GM19397 (cell line): Measurements from ENCODE around the gene RC3H2.
A peak's percentile ranks its signal among the peaks of the same experiment; 100 is the strongest.
"Not testable (repeated sequence)": the region's sequence is repeated elsewhere in the genome, so short reads cannot be mapped to it uniquely, and the experiment has no call there.

Experiments used
- ATAC-seq: cut with Tn5 transposase; IDR thresholded peaks from one replicate; pipeline ENCODE4 v1.9.1; 2021; ENCODE audit warnings: mild to moderate bottlenecking, moderate library complexity; ENCODE audit not compliant: unreplicated experiment

The RC3H2 gene

GRCh38 chr9:122929796-122930354 lies 24.7 kb upstream of the RC3H2 start:
- ATAC-seq, result no peak

- no peak for ATAC-seq
Observed at GRCh38 chr9:122923947-122924346, 18.8 kb upstream of the RC3H2 start.

DNA sequence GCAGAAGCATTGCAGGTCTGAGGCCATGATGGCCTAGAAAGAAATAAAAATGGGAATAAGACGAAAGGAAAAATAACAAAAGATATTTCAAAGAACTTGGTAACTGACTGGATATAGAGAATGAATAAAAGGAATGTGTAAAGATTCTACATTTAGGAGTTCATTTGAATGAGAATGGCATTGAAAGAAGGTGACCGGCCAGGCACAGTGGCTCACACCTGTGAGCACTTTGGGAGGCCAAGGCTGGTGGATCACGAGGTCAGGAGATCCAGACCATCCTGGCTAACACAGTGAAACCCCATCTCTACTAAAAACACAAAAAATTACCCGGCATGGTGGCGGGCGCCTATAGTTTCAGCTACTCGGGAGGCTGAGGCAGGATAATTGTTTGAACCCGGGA lies 17.6 kb upstream of the RC3H2 start:
- no peak for ATAC-seq

DNA sequence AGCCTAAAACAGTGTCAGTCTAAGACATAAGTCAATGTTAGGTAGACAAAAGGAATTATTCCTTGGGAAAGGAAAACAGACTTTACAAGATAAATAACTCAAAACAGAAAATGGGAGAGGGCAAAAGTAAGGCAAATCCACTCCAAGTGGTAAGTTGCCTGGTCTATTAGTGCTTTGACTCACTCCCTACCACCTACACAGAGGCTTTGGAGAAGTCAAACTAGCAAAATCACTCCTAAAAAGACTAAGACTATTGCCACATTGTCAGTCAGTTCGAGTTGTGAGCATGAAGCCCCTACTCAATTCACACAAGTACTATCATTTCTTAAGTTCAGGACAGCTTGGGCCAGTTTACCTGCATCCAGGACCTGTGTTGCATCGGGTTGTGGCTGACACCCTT lies 13.2 kb upstream of the RC3H2 start:
- no peak for ATAC-seq

DNA sequence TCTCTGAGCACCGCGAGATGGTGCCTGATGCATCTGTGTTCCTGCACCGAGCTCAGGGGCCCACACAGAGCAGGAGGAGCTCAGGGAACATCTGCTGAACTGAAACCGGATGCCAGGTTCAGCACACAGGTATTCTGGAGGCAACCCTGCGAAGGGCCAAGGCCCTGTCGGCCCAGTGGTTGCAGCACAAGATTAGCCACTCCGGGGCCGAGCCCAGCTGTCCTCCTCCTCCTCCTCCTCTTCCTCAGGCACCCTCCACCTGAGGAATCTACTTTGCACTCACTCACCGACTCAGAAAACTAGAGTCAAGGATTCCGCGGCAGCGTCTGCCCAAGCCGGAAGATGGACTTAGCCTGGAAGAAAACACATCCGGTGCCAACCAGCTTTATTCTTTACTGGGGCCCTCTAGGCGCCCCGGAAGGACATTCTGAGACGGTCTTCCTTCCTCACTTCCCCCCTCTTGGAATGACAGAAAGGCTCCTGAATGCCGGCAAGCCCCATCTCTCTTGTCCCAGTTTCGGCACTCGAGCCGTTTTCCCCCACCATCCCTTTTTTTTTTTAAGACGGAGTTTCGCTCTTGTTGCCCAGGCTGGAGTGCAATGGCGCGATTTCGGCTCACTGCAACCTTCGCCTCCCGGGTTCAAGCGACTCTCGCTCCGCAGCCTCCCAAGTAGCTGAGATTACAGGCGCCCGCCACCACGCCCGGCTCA lies 8.0 kb upstream of the RC3H2 start, which contains the start of gene ZBTB6:
ZBTB6 (minus strand) TSS at position 360 of the 710 bp plus-strand sequence. CDS start 1,251 bp downstream, outside the sequence.
- ATAC-seq, result peak; percentile 98

DNA sequence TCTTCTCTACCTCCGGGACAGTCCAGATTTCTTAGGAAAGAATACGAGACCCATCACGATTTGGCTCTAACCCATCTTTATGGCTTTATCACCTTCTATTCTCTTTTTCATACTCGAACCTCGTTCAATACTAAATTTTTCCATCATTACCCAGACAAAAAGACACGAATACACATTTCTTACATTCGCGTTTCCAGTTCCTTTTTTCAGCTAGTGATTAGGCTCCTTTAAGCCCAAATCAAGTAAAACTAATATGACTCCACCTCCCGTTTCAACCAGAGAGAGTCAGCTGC lies 7.5 kb upstream of the RC3H2 start:
- no peak for ATAC-seq

DNA sequence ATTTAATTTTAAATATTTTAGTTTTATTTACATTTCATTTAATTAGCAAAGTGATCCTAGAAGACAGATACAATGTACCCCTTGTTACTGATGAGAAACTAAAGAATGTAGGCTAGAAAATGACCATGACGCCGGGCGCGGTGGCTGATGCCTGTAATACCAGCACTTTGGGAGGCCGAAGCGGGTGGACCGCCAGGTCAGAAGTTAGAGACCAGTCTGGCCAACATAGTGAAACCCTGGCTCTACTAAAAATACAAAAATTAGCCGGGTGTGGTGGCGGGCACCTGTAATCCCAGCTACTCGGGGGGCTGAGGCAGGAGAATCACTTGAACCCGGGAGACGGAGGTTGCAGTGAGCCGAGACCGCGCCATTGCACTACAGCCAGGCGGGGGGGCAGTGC lies 963 bp upstream of the RC3H2 start:
- ATAC-seq, result not testable (repeated sequence)

DNA sequence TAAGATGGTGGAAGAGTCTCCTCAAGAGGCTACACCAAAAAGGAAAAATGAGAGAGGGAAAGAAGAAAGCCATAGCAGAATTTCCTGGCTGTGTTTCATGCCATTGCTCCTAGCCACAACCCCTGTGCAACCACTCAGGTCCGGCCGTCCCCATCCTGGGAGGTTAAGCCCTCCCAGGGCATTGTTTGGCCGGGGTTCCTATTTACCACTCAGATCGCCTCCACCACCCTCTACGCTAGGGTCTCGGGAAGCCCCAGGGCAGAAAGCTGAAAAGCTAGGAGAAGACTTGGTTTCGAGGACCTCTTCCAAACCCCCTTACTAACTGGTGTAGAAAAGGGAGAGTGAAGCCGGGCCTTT lies 715 bp downstream of the RC3H2 start:
- ATAC-seq, result peak; percentile 21

DNA sequence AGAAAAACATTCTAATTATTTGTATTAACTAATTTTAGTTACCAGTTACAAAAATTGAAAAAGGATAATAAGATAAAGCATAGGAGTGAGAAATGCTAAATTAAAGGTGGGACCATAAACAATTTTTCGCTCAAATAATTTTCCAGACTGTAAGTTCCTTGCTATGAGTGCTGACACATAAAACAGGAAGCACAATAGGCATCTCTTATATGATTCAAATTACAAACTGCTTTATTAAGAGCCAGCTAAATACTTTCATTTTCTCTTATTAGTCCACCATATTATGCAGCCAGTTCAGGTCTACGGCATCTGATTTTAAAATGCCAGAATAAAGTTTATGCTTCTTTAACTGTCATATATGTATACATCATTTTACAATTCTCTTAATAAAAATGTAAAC lies 4.4 kb downstream of the RC3H2 start:
- no peak for ATAC-seq

DNA sequence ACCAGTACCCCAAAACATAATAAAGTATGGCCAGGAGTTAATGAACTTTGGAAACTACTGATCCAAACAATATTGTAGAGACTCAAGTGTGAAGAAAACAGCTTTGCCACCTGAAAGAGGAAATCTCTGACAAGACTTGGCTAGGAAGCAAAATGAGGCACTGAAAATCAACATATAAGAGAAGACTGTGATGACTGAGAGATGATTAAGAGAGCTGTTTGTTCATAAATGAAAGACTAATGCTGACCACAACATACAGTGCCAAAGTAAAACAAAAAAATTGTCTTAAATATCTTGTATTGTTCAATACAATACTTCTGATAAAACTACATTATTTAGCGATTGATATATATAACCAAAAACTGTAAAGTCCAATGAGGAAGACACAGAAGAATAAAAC lies 7.2 kb downstream of the RC3H2 start:
- ATAC-seq, result no peak

- ATAC-seq, result no peak
Observed at GRCh38 chr9:122888480-122888879, 16.7 kb downstream of the RC3H2 start.

GRCh38 chr9:122883125-122883524 lies 22.0 kb downstream of the RC3H2 start:
- ATAC-seq, result no peak

- no peak for ATAC-seq
Observed at GRCh38 chr9:122879443-122879842, 25.7 kb downstream of the RC3H2 start.

DNA sequence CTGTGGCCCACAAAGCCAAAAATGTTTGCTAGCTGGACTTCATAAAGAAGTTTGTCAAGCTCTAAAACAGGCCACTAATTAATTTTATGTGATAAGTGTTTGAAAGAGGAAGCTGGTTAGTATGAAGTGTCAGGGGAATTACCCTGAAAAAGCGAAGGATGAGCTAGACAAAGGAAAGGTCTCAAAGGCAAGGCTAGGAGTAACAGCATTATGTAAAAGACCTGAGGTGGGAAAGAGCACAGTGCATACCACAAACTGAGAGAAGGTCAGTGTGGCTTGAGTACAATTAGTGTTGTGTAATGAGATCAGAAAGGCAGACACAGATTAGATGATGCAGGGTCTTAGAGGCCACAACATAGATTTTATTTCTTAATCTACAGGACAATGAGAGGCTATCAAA lies 29.6 kb downstream of the RC3H2 start:
- ATAC-seq, result no peak

GRCh38 chr9:122867276-122867675 lies 37.9 kb downstream of the RC3H2 start:
- not testable (repeated sequence) for ATAC-seq

- ATAC-seq, result no peak
Observed at GRCh38 chr9:122866079-122866478, 39.1 kb downstream of the RC3H2 start.

DNA sequence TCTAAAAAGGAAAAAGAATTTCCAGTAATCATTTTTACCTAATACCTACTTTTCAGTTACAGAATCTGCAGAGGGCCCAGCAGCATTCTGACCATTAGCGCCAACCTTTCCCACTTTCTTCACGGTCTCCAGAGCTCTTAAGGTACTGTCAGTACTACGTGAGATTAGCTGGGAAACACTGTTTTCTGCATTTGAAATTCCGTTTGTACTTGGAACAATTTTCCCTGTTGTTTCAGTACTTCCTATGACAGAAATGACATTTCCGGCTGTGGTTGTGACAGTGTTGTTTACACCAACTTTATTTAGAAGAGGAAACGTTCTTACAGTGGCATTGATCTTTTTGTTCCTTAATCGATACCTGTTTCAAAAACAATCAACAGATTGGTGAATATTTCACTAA lies 39.9 kb downstream of the RC3H2 start:
- no peak for ATAC-seq

DNA sequence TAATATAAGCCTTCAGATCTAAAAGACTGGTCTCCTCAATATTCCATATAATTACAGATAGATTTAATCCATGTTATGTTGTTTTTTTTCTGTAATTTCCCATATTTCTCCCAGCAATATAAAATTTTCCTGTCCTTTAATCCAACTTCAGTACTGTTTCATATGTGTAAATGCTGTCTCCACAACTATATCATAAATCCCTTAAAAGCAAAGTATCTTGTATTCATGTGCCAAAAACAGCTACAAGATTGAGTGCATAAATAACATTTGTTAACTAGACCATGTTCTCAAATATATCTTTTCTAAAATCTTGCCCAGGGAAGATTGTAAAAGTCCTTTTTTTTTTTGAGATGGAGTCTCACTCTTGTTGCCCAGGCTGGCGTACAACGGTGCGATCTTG lies 41.8 kb downstream of the RC3H2 start:
- no peak for ATAC-seq

DNA sequence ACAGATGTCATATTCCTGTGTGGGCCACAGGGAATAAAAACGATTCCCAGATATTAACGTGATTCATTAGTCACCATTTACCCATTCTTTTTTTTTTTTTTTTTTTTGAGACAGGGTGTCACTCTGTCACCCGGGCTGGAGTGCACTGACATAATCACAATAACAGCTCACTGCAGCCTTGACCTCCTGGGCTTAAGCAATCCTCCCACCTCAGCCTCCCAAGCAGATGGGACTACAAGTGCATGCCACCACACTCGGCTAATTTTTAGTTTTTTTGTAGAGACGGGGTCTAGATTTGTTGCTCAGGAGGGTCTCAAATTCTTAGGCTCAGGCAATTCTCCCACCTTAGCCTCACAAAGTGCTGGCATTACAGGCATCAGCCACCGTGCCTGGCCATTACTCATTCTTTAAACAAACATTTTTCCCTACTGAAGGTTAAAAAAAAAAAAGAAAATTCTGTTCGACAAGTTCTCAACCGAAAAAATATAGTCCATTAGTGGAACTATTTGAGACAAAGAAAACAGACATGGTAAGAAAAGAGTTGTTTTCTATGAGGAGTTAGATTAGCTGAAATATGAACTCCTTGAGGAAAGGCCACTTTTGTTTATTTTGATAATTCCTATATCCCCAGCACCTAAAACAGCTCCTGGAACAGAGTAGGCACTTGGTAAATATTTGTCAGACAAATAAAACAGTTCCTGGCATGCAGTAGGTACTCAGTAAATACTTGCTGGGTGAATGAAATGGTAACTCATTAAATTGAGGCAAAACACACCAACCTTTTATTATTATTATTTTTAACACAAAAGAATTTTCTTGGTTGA lies 44.6 kb downstream of the RC3H2 start:
- ATAC-seq, result no peak

DNA sequence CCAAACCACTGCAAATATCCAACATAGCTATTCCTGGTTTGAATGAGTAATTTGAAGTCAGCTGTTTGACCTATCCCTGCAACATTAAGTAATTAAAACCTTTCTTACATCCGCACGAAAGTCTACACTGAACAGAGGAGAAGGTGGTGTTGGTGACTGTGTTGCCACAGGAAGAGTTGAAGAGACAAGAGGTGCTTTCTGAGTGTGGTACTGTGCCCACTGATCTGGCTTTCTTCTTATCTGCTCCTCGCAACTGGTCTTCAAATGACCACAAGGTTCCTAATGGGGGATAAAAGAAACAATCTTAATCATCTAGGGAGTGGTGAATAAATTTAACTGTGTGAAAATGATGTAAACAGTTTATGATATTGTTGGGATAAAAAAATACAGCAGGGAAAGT lies 47.3 kb downstream of the RC3H2 start:
- no peak for ATAC-seq

DNA sequence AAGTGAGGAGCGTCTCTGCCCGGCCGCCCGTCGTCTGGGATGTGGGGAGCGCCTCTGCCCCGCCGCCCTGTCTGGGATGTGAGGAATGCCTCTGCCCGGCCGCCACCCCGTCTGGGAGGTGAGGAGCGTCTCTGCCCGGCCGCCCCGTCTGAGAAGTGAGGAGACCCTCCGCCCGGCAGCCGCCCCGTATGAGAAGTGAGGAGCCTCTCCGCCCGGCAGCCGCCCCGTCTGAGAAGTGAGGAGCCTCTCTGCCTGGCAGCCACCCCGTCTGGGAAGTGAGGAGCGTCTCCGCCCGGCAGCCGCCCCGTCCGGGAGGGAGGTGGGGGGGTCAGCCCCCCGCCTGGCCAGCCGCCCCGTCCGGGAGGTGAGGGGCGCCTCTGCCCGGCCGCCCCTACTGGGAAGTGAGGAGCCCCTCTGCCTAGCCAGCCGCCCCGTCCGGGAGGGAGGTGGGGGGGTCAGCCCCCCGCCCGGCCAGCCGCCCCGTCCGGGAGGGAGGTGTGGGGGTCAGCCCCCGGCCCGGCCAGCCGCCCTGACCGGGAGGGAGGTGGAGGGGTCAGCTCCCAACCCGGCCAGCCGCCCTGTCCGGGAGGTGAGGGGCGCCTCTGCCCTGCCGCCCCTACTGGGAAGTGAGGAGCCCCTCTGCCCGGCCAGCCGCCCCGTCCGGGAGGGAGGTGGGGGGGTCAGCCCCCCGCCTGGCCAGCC lies 52.9 kb downstream of the RC3H2 start:
- not testable (repeated sequence) for ATAC-seq
